Left ventricle myocardium inferior (tissue), 1 donor: ENCODE results near the gene BCAR1. TPM values are rescaled to one million over a fixed set of nuclear protein-coding genes. Genes with fewer than 3 reads are reported as not detected.
A peak's percentile ranks its signal among the peaks of the same experiment; 100 is the strongest.

Experiments
- DNase-seq: peaks from one replicate; pipeline ENCODE4 v3.0.0-alpha.2; 2020
- H3K27ac ChIP-seq: fragments of 200-600 bp; replicated peaks from 2 replicates; pipeline ENCODE4 v1.8.0; 2021
- H3K27me3 ChIP-seq: fragments of 200-600 bp; 2 replicates; pipeline ENCODE4 v1.8.0; 2021; ENCODE audit warnings: low read depth
- H3K36me3 ChIP-seq: fragments of 200-600 bp; 2 replicates; pipeline ENCODE4 v1.8.0; 2021
- H3K4me1 ChIP-seq: fragments of 200-600 bp; 2 replicates; pipeline ENCODE4 v1.8.0; 2021
- H3K4me3 ChIP-seq: fragments of 200-600 bp; 2 replicates; pipeline ENCODE4 v1.8.0; 2021; ENCODE audit warnings: mild to moderate bottlenecking, moderate library complexity
- H3K9me3 ChIP-seq: fragments of 200-600 bp; replicated peaks from 2 replicates; pipeline ENCODE4 v1.8.0; 2021
- CTCF ChIP-seq: fragments of 200-600 bp; IDR thresholded peaks from 2 replicates; pipeline ENCODE4 v1.8.0; 2021; ENCODE audit warnings: antibody characterized with exemption, mild to moderate bottlenecking, borderline replicate concordance
- intact Hi-C: fragments of 100-400 bp; cut with micrococcal nuclease; formaldehyde crosslinking; loops from one replicate; pipeline ENCODE4 v1.11.0; 2022
- total RNA-seq: library from RNA; stranded (reverse); fragmentation: NEBNext Ultra II Directional; extraction: Animal tissue kit (Norgen Biotek cat#: 25700); gene quantifications from one replicate; pipeline ENCODE4 v1.2.1, GENCODE V29; 2021
- donor health status: DM: no; HTN: yes; CAD: no; lungs with severe emphysema.

BCAR1 gene
- total RNA-seq, 1 donor from 2014 or later: 82.8 TPM

DNA sequence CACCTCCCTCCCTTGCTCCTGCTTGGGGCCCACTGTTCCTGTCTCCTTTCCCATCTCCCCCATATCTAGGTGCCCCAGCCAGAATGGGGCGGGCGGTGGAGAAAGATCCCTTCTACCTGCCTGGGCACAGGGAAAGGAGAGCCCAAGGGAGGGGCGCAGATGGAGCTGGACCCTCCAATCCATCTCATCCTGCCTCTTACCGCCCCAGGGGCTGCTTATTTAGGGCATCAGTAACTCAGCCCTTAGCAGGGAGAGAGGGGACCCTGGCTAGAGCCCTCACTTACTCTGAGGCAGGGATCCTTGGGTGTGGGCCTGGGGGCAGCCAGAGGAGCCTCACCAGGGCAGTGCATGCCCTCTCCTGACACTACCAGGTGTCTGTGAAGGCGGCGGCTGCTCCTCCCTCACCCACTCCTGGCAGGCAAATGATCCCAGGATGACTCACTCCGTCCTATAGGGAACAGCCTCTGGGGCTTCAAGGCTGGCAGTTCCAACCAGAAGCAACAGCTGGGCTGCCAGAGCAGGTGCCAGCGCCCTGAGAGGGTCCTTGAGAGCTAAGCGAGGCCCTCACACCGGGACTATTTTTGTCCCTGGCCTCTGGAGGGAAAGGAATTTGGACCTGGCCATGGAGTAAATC, 16.3 kb upstream of the BCAR1 start:
- H3K4me3 ChIP-seq: no peak overlapping the region

GRCh38 chr16:75266738-75267630, 15.6 kb upstream of the BCAR1 start:
- Histone ChIP-seq H3K27me3 (no peaks in the 10 kb centered on the region), H3K36me3 (no peaks in the 10 kb centered on the region), H3K27ac (peak overlapping the region; percentile 98), H3K4me1 (peaks cover 69% of the 10 kb centered on the region), H3K9me3 (no peaks in the 10 kb centered on the region), H3K4me3 (peak overlapping the region; percentile 100)
- intact Hi-C loops: no loop called here
- no peak for DNase-seq
- TF ChIP-seq CTCF: no peak

More for the DNA sequence above, 16.3 kb upstream of the BCAR1 start:
- peaks cover 67% of the 10 kb centered on the region for H3K4me1 ChIP-seq
- no peaks in the 10 kb centered on the region for H3K9me3 ChIP-seq
- DNase-seq: peak; percentile 82
- no peaks in the 10 kb centered on the region for H3K27me3 ChIP-seq
- peak overlapping the region; percentile 81 for H3K27ac ChIP-seq
- TF ChIP-seq CTCF: no peak
- H3K36me3 ChIP-seq: no peaks in the 10 kb centered on the region
- intact Hi-C loops: no loop called here

- intact Hi-C loops: no loop called here
- Histone ChIP-seq H3K27me3 (no peaks in the 10 kb centered on the region), H3K4me3 (peak overlapping the region; percentile 100), H3K4me1 (peaks cover 72% of the 10 kb centered on the region), H3K9me3 (no peaks in the 10 kb centered on the region), H3K27ac (peak overlapping the region; percentile 98), H3K36me3 (no peaks in the 10 kb centered on the region)
- peak; percentile 75 for DNase-seq
- no peak for TF ChIP-seq CTCF
Observed at GRCh38 chr16:75265911-75266701, 14.7 kb upstream of the BCAR1 start.

DNA sequence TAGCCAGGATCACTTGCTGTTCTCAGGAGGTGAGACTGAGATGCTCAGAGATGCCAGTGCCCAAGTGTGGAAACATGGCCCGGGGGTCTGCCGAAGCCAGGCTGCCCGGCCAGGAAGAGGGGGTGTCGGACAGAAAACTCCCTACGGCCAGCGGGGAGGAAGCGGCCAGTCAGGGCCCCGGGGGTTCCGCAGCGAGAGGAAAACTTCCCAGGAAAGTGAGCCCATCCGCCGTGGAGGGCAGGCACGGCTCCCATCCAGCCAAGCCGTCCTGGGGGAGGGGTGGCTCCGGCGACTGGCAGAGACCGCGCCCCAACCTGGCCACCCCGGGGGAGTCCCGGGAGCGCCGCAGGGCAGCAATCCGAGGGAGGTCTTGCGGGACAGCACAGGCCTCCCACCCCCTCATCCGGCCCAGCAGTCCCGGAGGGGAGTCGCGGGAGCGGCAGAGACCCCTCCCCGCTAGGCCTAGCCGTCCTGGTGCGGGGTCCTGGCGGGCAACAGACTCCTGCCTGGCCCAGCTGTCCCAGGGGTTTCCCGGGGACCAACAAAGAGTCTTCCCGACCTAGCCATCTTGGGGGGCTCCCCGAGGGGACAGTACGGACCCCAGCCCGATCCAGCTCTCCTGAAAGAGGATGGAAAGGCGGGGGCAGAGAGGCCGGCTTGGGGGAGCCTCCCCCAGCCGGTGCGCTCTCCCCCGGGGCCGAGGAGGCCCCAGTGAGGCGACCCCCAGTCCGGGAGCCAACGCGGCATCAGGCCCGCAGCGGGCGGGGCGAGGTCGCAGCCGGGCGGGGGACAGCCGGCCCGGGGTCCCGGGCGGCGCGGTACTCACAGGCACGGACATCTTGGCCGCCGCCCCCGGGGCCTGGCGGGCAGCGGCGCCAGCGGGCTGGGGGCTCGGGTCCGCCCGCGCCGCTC, 13.8 kb upstream of the BCAR1 start:
- Histone ChIP-seq H3K4me3 (peak overlapping the region; percentile 100), H3K36me3 (no peaks in the 10 kb centered on the region), H3K27me3 (no peaks in the 10 kb centered on the region), H3K27ac (peak overlapping the region; percentile 98), H3K4me1 (peaks cover 80% of the 10 kb centered on the region), H3K9me3 (no peaks in the 10 kb centered on the region)
- intact Hi-C loops: no loop called here
- DNase-seq: no peak
- no peak for TF ChIP-seq CTCF
